GM23338 (cell line): ENCODE measurements around the gene GPR37L1. TPM values are rescaled to one million over a fixed set of nuclear protein-coding genes. Genes with fewer than 3 reads are reported as not detected.

Experiments used
- ATAC-seq: fragments of 200-7000 bp; cut with Tn5 transposase; 3 replicates; pipeline ENCODE4 v1.9.1; 2020
- DNase-seq: peaks from one replicate; pipeline ENCODE4 v3.0.0-alpha.2; 2015; ENCODE audit warnings: low spot score
- H2AFZ ChIP-seq: fragments of 200-600 bp; sonication (generic); 2 replicates; pipeline ENCODE4 v1.8.0; 2016; ENCODE audit warnings: antibody characterized with exemption, mild to moderate bottlenecking, moderate library complexity
- H3F3A ChIP-seq: fragments of 200-600 bp; sonication (generic); replicated peaks from 2 replicates; pipeline ENCODE4 v1.8.0; 2017; ENCODE audit warnings: antibody characterized with exemption, mixed run types, low read depth
- H3K27ac ChIP-seq: fragments of 200-600 bp; sonication (generic); 2 replicates; pipeline ENCODE4 v1.6.1; 2016; ENCODE audit warnings: low read depth
- H3K27me3 ChIP-seq: fragments of 200-600 bp; sonication (generic); 2 replicates; pipeline ENCODE4 v1.8.0; 2016; ENCODE audit warnings: mild to moderate bottlenecking, mixed run types, moderate library complexity; ENCODE audit not compliant: insufficient read depth
- H3K36me3 ChIP-seq: fragments of 200-600 bp; sonication (generic); 2 replicates; pipeline ENCODE4 v1.8.0; 2016; ENCODE audit warnings: mild to moderate bottlenecking; ENCODE audit not compliant: insufficient read depth
- H3K4me1 ChIP-seq: fragments of 200-600 bp; sonication (generic); 2 replicates; pipeline ENCODE4 v1.8.0; 2016; ENCODE audit warnings: mild to moderate bottlenecking, moderate library complexity; ENCODE audit not compliant: insufficient read depth
- H3K4me2 ChIP-seq: fragments of 200-600 bp; sonication (generic); 2 replicates; pipeline ENCODE4 v1.7.1; 2017; ENCODE audit warnings: mixed run types
- H3K4me3 ChIP-seq: fragments of 200-600 bp; sonication (generic); 2 replicates; pipeline ENCODE4 v1.6.1; 2016; ENCODE audit warnings: mixed run types
- H3K79me2 ChIP-seq: fragments of 200-600 bp; sonication (generic); replicated peaks from 2 replicates; pipeline ENCODE4 v1.8.0; 2017; ENCODE audit warnings: mild to moderate bottlenecking; ENCODE audit not compliant: insufficient read depth
- H3K9me2 ChIP-seq: fragments of 200-600 bp; sonication (generic); 2 replicates; pipeline ENCODE4 v1.8.0; 2017; ENCODE audit not compliant: insufficient read depth
- H4K20me1 ChIP-seq: fragments of 200-600 bp; sonication (generic); replicated peaks from 2 replicates; pipeline ENCODE4 v1.8.0; 2017; ENCODE audit warnings: mild to moderate bottlenecking; ENCODE audit not compliant: insufficient read depth
- H3K27ac Mint-ChIP-seq: 2 replicates; pipeline ENCODE4 v1.8.0; 2020; ENCODE audit warnings: inconsistent platforms, mild to moderate bottlenecking, moderate library complexity, mixed read lengths
- H3K27me3 Mint-ChIP-seq: 3 replicates; pipeline ENCODE4 v1.8.0; 2022; ENCODE audit warnings: low read depth, mild to moderate bottlenecking, moderate library complexity, mixed read lengths, inconsistent platforms; ENCODE audit not compliant: insufficient read depth, poor library complexity
- H3K36me3 Mint-ChIP-seq: 3 replicates; pipeline ENCODE4 v1.8.0; 2021; ENCODE audit warnings: low read depth, mild to moderate bottlenecking, inconsistent platforms, moderate library complexity, mixed read lengths
- H3K4me1 Mint-ChIP-seq: 3 replicates; pipeline ENCODE4 v1.8.0; 2020; ENCODE audit warnings: mild to moderate bottlenecking, inconsistent platforms, mixed read lengths
- H3K4me3 Mint-ChIP-seq: 3 replicates; pipeline ENCODE4 v1.8.0; 2021; ENCODE audit warnings: moderate library complexity, mild to moderate bottlenecking, inconsistent platforms, mixed read lengths
- H3K9me3 Mint-ChIP-seq: 3 replicates; pipeline ENCODE4 v1.8.0; 2020; ENCODE audit warnings: moderate library complexity, mild to moderate bottlenecking, inconsistent platforms, mixed read lengths
- CREB1 ChIP-seq: fragments of 250-450 bp; sonication (Bioruptor Pico); IDR thresholded peaks from 2 replicates; pipeline ENCODE4 v1.5.0; 2020; ENCODE audit warnings: low read depth, mild to moderate bottlenecking, moderate library complexity
- EZH2phosphoT487 ChIP-seq: fragments of 200-600 bp; sonication (generic); IDR thresholded peaks from one replicate; pipeline ENCODE4 v1.8.1; 2018; ENCODE audit warnings: antibody characterized with exemption; ENCODE audit not compliant: unreplicated experiment
- POLR2AphosphoS5 ChIP-seq: IDR thresholded peaks from 2 replicates; pipeline ENCODE4 v1.6.1; 2016; ENCODE audit warnings: antibody characterized with exemption, low read depth
- ZNF114 ChIP-seq: fragments of 250-450 bp; sonication (Bioruptor Pico); IDR thresholded peaks from 2 replicates; pipeline ENCODE4 v1.5.0; 2020; ENCODE audit warnings: mild to moderate bottlenecking, moderate library complexity
- polyA plus RNA-seq: library from polyadenylated mRNA; unstranded; fragments of >200 nt; fragmentation: Nextera tagmentation; extraction: Ambion mirVana; gene quantifications from 2 replicates; pipeline ENCODE4 v1.2.1, GENCODE V29; 2016
- total RNA-seq: library from RNA; depleted of rRNA; stranded (reverse); fragments of >200 nt; shearing (Covaris generic); gene quantifications from 2 replicates; pipeline ENCODE4 v1.2.3, GENCODE V29; 2014
- TF ChIP-seq, protein P1 (sequence below): IDR thresholded peaks from one replicate; pipeline ENCODE4 v1.6.1; 2018; ENCODE audit warnings: antibody characterized with exemption; ENCODE audit not compliant: unreplicated experiment
- TF ChIP-seq, protein P2 (sequence below): IDR thresholded peaks from 2 replicates; pipeline ENCODE4 v1.6.1; 2016; ENCODE audit warnings: antibody characterized with exemption

GPR37L1 gene
- total and polyA plus RNA-seq, 2 experiments from 2014 or later: 0.08 to 0.21 TPM

DNA sequence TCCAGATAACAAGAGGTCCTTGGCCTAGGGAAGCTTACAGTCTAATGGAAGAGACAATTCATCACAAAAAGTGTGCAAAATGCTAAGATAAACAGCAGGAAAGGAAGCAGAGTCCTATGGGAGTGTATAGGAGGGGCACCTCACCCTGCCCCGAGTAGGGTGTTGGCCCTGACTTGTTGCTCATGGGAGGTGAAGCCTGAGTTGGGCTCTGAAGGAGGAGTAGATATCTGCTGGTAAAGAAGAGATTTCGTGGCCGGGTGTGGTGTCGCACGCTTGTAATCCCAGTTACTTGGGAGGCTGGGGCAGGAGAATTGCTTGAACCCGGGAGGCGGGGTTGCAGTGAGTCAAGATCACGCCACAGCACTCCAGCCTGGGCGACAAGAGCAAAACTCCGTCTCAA lies 18.6 kb upstream of the GPR37L1 start (continued):
- TF ChIP-seq, protein P1, sequence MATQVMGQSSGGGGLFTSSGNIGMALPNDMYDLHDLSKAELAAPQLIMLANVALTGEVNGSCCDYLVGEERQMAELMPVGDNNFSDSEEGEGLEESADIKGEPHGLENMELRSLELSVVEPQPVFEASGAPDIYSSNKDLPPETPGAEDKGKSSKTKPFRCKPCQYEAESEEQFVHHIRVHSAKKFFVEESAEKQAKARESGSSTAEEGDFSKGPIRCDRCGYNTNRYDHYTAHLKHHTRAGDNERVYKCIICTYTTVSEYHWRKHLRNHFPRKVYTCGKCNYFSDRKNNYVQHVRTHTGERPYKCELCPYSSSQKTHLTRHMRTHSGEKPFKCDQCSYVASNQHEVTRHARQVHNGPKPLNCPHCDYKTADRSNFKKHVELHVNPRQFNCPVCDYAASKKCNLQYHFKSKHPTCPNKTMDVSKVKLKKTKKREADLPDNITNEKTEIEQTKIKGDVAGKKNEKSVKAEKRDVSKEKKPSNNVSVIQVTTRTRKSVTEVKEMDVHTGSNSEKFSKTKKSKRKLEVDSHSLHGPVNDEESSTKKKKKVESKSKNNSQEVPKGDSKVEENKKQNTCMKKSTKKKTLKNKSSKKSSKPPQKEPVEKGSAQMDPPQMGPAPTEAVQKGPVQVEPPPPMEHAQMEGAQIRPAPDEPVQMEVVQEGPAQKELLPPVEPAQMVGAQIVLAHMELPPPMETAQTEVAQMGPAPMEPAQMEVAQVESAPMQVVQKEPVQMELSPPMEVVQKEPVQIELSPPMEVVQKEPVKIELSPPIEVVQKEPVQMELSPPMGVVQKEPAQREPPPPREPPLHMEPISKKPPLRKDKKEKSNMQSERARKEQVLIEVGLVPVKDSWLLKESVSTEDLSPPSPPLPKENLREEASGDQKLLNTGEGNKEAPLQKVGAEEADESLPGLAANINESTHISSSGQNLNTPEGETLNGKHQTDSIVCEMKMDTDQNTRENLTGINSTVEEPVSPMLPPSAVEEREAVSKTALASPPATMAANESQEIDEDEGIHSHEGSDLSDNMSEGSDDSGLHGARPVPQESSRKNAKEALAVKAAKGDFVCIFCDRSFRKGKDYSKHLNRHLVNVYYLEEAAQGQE: no peak
- TF ChIP-seq, protein P2, sequence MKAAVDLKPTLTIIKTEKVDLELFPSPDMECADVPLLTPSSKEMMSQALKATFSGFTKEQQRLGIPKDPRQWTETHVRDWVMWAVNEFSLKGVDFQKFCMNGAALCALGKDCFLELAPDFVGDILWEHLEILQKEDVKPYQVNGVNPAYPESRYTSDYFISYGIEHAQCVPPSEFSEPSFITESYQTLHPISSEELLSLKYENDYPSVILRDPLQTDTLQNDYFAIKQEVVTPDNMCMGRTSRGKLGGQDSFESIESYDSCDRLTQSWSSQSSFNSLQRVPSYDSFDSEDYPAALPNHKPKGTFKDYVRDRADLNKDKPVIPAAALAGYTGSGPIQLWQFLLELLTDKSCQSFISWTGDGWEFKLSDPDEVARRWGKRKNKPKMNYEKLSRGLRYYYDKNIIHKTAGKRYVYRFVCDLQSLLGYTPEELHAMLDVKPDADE: no peak
- no peak for TF ChIP-seq ZNF114 (CRISPR knock-in tag)

DNA sequence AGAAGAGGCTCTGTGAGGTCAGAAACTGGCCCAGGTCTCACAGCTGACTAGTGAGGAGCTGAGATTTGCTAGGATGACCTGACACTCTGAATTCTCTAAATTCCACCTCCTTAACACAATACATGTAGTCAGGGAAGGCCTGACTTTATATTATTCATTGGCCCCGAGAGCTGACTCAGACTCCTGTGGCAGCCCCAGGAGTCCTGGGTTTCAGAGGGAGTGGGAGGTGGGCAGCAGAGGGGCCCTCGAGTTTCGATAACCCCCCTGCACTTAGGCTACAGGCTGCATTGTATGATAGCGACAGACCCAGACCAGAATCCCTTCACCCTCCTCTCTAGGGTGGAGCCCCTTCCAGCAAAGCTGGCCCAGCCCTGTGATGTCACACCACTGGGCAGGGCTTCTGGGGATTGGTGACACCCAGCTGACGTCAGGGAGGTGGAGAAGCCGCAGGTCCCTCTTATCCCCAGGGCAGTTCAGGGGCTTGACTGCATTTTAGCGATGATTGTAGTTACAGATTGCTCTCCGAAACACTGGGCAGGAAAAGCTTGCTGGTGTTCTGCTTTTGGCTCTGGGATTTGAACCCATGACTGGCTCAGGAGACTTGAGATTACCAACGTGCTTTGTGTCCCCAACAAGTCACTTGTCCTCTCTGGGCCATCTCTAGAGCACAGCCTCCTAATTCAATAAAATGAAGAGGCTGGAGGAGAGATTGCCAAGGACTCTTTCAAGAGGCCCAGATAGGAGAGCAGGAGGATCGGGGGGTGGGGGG lies 17.0 kb upstream of the GPR37L1 start:
- H3K27ac Mint-ChIP-seq: peak overlapping the region; percentile 95
- Histone ChIP-seq H3K27me3 (no peaks in the 10 kb centered on the region), H3K9me2 (no peaks in the 10 kb centered on the region), H2AFZ (peak overlapping the region; percentile 0; the same call in 1 of the 2 replicates), H3K4me1 (peaks cover 15% of the 10 kb centered on the region), H3K36me3 (no peaks in the 10 kb centered on the region), H3F3A (no peaks in the 10 kb centered on the region), H3K27ac (peak overlapping the region; percentile 5; the same call in 1 of the 2 replicates), H4K20me1 (no peaks in the 10 kb centered on the region), H3K4me2 (peak overlapping the region; percentile 23), H3K4me3 (0 out of 2 replicates have a peak overlapping the region, but pooled peaks have one; percentile 29), H3K79me2 (no peaks in the 10 kb centered on the region)
- H3K27me3 Mint-ChIP-seq: peaks cover 6% of the 10 kb centered on the region
- TF ChIP-seq POLR2AphosphoS5: peak; percentile 54
- peak; percentile 92 for TF ChIP-seq CREB1 (CRISPR knock-in tag)
- TF ChIP-seq EZH2phosphoT487: no peak
- peak overlapping the region; percentile 55 for H3K4me3 Mint-ChIP-seq
- peaks cover 34% of the 10 kb centered on the region for H3K4me1 Mint-ChIP-seq
- peak; percentile 76 for ATAC-seq
- peak; percentile 86 for DNase-seq
- H3K9me3 Mint-ChIP-seq: no peaks in the 10 kb centered on the region
- no peaks in the 10 kb centered on the region for H3K36me3 Mint-ChIP-seq
